DOHH2 (cell line): ENCODE measurements around the gene HS6ST1.

Source experiments
- H3F3A ChIP-seq: fragments of 200-600 bp; sonication (generic), shearing (Covaris generic); 2 replicates; pipeline ENCODE4 v1.6.0; 2016; ENCODE audit warnings: antibody characterized with exemption, mild to moderate bottlenecking; ENCODE audit not compliant: control insufficient read depth, insufficient read depth
- H3K27ac ChIP-seq: fragments of 200-600 bp; sonication (generic); 2 replicates; pipeline ENCODE4 v1.5.1; 2014; ENCODE audit warnings: low read depth, mild to moderate bottlenecking, low read length, moderate library complexity
- H3K27me3 ChIP-seq: fragments of 200-600 bp; sonication (generic); 2 replicates; pipeline ENCODE4 v1.6.1; 2014; ENCODE audit warnings: mild to moderate bottlenecking, low read length, mixed read lengths; ENCODE audit not compliant: control insufficient read depth
- H3K36me3 ChIP-seq: fragments of 200-600 bp; sonication (generic); 2 replicates; pipeline ENCODE4 v1.6.1; 2014; ENCODE audit warnings: mild to moderate bottlenecking, low read length, moderate library complexity, mixed read lengths; ENCODE audit not compliant: control insufficient read depth
- H3K4me1 ChIP-seq: fragments of 200-600 bp; sonication (generic); 2 replicates; pipeline ENCODE4 v1.6.1; 2014; ENCODE audit warnings: mild to moderate bottlenecking, low read length, mixed read lengths; ENCODE audit not compliant: control insufficient read depth
- H3K4me2 ChIP-seq: fragments of 200-600 bp; sonication (generic); 2 replicates; pipeline ENCODE4 v1.6.0; 2014; ENCODE audit warnings: mild to moderate bottlenecking, low read length, moderate library complexity
- H3K4me3 ChIP-seq: fragments of 200-600 bp; sonication (generic); 2 replicates; pipeline ENCODE4 v1.5.1; 2014; ENCODE audit warnings: mild to moderate bottlenecking, low read length, mixed read lengths
- H3K79me2 ChIP-seq: fragments of 200-600 bp; sonication (generic); 2 replicates; pipeline ENCODE4 v1.6.1; 2014; ENCODE audit warnings: mild to moderate bottlenecking, low read length, mixed read lengths; ENCODE audit not compliant: control insufficient read depth
- H3K9me2 ChIP-seq: fragments of 200-600 bp; sonication (generic); replicated peaks from 2 replicates; pipeline ENCODE4 v1.6.1; 2014; ENCODE audit warnings: mild to moderate bottlenecking, low read length, mixed read lengths; ENCODE audit not compliant: control insufficient read depth
- H3K9me3 ChIP-seq: fragments of 200-600 bp; sonication (generic); 2 replicates; pipeline ENCODE4 v1.6.1; 2014; ENCODE audit warnings: antibody characterized with exemption, low read length, mixed read lengths; ENCODE audit not compliant: control insufficient read depth, insufficient read depth
- H4K20me1 ChIP-seq: fragments of 200-600 bp; sonication (generic); 2 replicates; pipeline ENCODE4 v1.6.0; 2014; ENCODE audit warnings: low read depth, mild to moderate bottlenecking, antibody characterized with exemption, low read length, moderate library complexity; ENCODE audit not compliant: control insufficient read depth, insufficient read depth
- EZH2phosphoT487 ChIP-seq: fragments of 200-600 bp; sonication (generic); IDR thresholded peaks from 2 replicates; pipeline ENCODE4 v1.6.1; 2017; ENCODE audit warnings: borderline replicate concordance, mild to moderate bottlenecking, antibody characterized with exemption, low read length, moderate library complexity, mixed read lengths
- TF ChIP-seq, protein P1 (sequence below): fragments of 200-600 bp; sonication (generic); IDR thresholded peaks from one replicate; pipeline ENCODE4 v1.5.1; 2014; ENCODE audit warnings: antibody characterized with exemption, mild to moderate bottlenecking, low read depth, low read length; ENCODE audit not compliant: poor library complexity, severe bottlenecking

The HS6ST1 gene

DNA sequence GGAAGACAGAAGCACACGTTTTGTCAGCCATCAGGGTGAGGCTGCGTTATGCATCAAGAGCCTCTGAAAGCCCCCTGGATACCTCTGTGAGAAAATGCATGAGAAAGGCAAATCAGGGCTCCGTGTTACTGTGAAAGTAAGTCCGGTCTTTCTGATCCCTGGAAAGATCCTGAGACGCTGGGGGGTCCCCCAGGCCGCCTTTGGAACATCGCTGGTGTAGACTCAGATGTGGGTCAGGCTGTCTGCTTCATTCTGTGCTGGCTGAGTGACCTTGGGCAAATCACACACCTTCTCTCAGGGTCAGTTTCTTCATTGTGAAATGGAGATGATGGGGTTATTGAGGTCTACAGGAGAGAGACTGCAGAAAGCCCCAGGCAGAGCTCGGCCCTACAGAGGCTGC is 42.0 kb upstream of the HS6ST1 start:
- Histone ChIP-seq H3K27me3 (no peaks in the 10 kb centered on the region), H3K4me3 (no peak overlapping the region), H3F3A (no peaks in the 10 kb centered on the region), H3K27ac (no peak overlapping the region), H4K20me1 (no peaks in the 10 kb centered on the region), H3K4me2 (no peak overlapping the region), H3K9me3 (no peaks in the 10 kb centered on the region), H3K9me2 (no peaks in the 10 kb centered on the region), H3K79me2 (no peaks in the 10 kb centered on the region), H3K36me3 (no peaks in the 10 kb centered on the region), H3K4me1 (no peaks in the 10 kb centered on the region)
- TF ChIP-seq, protein P1, sequence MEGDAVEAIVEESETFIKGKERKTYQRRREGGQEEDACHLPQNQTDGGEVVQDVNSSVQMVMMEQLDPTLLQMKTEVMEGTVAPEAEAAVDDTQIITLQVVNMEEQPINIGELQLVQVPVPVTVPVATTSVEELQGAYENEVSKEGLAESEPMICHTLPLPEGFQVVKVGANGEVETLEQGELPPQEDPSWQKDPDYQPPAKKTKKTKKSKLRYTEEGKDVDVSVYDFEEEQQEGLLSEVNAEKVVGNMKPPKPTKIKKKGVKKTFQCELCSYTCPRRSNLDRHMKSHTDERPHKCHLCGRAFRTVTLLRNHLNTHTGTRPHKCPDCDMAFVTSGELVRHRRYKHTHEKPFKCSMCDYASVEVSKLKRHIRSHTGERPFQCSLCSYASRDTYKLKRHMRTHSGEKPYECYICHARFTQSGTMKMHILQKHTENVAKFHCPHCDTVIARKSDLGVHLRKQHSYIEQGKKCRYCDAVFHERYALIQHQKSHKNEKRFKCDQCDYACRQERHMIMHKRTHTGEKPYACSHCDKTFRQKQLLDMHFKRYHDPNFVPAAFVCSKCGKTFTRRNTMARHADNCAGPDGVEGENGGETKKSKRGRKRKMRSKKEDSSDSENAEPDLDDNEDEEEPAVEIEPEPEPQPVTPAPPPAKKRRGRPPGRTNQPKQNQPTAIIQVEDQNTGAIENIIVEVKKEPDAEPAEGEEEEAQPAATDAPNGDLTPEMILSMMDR, result no peak
- no peak for TF ChIP-seq EZH2phosphoT487

DNA sequence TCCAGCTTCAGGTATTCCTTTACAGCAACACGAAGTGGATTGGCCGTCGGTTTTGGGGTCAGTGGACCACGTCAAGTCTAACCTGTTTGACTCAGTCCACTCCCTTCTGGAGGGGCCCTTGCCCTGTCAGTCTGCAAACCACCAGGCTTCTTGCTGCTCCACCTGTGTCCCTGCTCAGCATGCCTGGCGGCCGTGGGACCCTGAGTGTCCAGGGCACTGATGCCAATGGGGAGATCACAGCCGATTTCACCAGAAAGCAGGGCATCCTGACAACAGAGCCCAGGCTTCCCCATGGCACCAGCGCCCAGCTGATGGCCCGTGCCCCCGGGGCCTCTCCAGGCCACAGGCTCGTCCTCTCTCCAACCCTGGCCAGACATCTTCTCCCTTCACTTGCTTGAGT is 41.2 kb upstream of the HS6ST1 start:
- Histone ChIP-seq H3K9me2 (no peaks in the 10 kb centered on the region), H4K20me1 (no peaks in the 10 kb centered on the region), H3K27me3 (no peaks in the 10 kb centered on the region), H3F3A (no peaks in the 10 kb centered on the region), H3K4me3 (no peak overlapping the region), H3K4me1 (no peaks in the 10 kb centered on the region), H3K79me2 (no peaks in the 10 kb centered on the region), H3K9me3 (no peaks in the 10 kb centered on the region), H3K36me3 (no peaks in the 10 kb centered on the region), H3K27ac (no peak overlapping the region), H3K4me2 (no peak overlapping the region)
- TF ChIP-seq, protein P1, result no peak
- TF ChIP-seq EZH2phosphoT487, result no peak

DNA sequence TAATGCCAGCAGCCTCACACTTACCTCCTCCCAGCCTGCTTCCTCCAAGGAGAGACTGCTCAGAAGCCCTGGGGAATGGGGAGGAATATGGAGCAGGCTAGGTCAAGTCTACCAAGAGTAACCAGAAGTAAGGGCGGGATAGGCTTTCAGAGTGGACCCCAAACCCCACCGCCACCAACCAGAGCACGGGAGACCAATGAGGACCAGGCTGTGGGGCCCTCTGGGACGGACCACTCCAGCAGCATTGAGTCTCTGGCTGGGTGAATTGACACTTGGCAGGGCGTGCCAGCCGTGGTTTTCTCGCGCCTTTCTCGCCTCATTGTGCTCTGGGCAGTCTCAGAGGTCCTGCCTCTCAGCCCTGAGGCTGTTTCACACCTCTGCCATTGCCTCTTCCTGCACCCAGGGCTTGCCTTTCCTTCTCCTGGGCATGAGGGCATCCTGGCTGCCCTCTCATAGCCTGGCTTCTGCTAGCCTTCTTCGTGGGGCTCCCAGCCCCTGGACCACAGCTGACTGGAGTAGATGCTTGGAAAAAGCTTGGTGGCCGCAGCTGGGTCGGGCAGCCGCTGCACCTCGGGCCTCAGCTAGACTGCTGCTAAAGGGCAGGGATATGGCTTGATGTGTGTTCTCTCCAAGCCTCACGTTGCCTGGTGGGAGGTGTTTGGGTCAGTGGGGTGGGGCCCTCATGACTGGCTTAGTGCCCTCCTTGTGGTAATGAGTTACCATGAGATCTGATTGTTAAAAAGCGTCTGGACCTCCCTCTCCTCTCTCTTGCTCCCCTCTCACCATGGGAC is 40.5 kb upstream of the HS6ST1 start:
- no peaks in the 10 kb centered on the region for H3K9me3 ChIP-seq
- H3K9me2 ChIP-seq, result no peaks in the 10 kb centered on the region
- H3K4me3 ChIP-seq, result no peak overlapping the region
- no peaks in the 10 kb centered on the region for H4K20me1 ChIP-seq
- no peaks in the 10 kb centered on the region for H3F3A ChIP-seq
- H3K79me2 ChIP-seq, result no peaks in the 10 kb centered on the region
- no peak for TF ChIP-seq EZH2phosphoT487
- TF ChIP-seq, protein P1, result no peak
- no peaks in the 10 kb centered on the region for H3K27me3 ChIP-seq
- no peak overlapping the region for H3K4me2 ChIP-seq
- H3K4me1 ChIP-seq, result no peaks in the 10 kb centered on the region
- no peak overlapping the region for H3K27ac ChIP-seq
- no peaks in the 10 kb centered on the region for H3K36me3 ChIP-seq
